ENCODE measurements around the gene SLCO1C1.

SLCO1C1 gene

DNA sequence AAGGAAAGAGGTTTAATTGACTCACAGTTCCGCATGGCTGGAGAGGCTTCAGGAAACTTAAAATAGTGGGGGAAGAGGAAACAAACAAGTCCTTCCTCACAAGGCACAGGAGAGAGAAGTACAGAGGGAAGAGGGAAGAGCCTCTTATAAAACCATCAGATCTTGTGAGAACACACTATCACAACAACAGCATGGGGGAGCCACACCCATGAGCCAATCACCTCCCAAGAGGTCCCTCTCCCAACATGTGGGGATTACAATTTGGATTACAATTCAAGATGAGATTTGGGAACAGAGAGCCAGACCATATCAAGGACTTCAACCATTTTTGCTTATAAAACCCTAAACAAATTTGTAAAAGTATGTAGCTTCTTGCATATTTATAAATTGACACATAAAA is 45.8 kb downstream of the SLCO1C1 start:
- no peaks in the 10 kb centered on the region for H3K27me3 ChIP-seq (ENCODE audit: insufficient read depth, low read length)
- H2AFZ ChIP-seq (ENCODE audit: low read length): no peak overlapping the region
- no peak overlapping the region for H3K27ac ChIP-seq (ENCODE audit: low read depth, low read length, poor library complexity, severe bottlenecking)
- H3K9me2 ChIP-seq (ENCODE audit: low read depth, low read length): no peaks in the 10 kb centered on the region
- no peaks in the 10 kb centered on the region for H3F3A ChIP-seq (ENCODE audit: insufficient read depth, low read length)
- H3K36me3 ChIP-seq (ENCODE audit: insufficient read depth, low read length): no peaks in the 10 kb centered on the region
- no peaks in the 10 kb centered on the region for H3K9me3 ChIP-seq (ENCODE audit: low read length)
- H3K79me2 ChIP-seq (ENCODE audit: insufficient read depth, low read length): no peaks in the 10 kb centered on the region
- no peaks in the 10 kb centered on the region for H3K4me1 ChIP-seq (ENCODE audit: insufficient read depth, low read length, severe bottlenecking)
- H3K9ac ChIP-seq (ENCODE audit: low read length): no peak overlapping the region
- TF ChIP-seq, protein P1, sequence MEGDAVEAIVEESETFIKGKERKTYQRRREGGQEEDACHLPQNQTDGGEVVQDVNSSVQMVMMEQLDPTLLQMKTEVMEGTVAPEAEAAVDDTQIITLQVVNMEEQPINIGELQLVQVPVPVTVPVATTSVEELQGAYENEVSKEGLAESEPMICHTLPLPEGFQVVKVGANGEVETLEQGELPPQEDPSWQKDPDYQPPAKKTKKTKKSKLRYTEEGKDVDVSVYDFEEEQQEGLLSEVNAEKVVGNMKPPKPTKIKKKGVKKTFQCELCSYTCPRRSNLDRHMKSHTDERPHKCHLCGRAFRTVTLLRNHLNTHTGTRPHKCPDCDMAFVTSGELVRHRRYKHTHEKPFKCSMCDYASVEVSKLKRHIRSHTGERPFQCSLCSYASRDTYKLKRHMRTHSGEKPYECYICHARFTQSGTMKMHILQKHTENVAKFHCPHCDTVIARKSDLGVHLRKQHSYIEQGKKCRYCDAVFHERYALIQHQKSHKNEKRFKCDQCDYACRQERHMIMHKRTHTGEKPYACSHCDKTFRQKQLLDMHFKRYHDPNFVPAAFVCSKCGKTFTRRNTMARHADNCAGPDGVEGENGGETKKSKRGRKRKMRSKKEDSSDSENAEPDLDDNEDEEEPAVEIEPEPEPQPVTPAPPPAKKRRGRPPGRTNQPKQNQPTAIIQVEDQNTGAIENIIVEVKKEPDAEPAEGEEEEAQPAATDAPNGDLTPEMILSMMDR (IDR thresholded peaks at IDR 0.05; ENCODE audit: low read length): no peak
- no peak for TF ChIP-seq EZH2 (IDR thresholded peaks at IDR 0.05; ENCODE audit: borderline replicate concordance, low read length)
- no peak overlapping the region for H3K4me3 ChIP-seq (ENCODE audit: low read depth, low read length, poor library complexity, severe bottlenecking)
- no peaks in the 10 kb centered on the region for H4K20me1 ChIP-seq (ENCODE audit: insufficient read depth, low read length)
- no peak overlapping the region for H3K4me2 ChIP-seq (ENCODE audit: low read length)

DNA sequence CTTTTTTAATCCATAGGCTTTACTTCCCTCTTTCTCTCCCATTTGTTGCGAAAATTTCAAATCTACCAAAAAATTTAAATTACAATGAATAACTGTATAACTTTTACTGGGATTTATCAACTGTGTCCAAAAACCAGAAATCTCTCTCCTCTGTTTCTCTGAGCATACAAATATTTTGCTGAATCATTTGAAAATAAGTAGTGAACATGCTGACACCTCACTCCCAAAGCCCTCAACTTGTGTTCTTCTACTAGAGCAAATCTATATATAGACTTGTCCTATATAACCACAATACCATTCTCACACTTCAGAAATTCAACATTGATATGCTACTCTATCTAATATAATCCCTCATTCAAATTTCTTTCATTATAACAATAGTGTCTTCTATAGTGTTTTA is 53.1 kb downstream of the SLCO1C1 start:
- TF ChIP-seq, protein P1 (IDR thresholded peaks at IDR 0.05; ENCODE audit: low read length): no peak
- TF ChIP-seq EZH2 (IDR thresholded peaks at IDR 0.05; ENCODE audit: borderline replicate concordance, low read length): no peak

DNA sequence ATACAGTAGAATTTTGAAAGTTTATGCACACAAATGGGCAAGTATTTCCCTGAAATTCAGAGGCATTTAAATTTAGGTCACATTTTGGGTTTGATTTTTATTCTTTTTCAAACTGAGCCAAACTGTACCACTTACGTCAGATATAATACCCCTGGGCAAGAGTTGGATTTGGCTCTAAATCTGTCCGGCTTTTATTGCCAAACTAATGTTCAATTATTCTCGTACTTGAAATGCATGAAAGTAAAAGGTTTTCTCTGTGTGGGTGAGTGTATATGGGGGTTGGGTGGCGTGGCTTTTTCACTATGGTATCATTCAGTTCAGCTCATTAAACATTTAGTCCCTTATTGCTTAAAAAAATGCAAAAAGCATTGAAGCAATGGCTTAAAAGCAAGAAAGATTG is 55.9 kb downstream of the SLCO1C1 start:
- Histone ChIP-seq H3K36me3 (ENCODE audit: insufficient read depth, low read length) (no peaks in the 10 kb centered on the region), H3K9me3 (ENCODE audit: low read length) (no peaks in the 10 kb centered on the region), H3K9me2 (ENCODE audit: low read depth, low read length) (no peaks in the 10 kb centered on the region), H3K79me2 (ENCODE audit: insufficient read depth, low read length) (no peaks in the 10 kb centered on the region), H3K4me2 (ENCODE audit: low read length) (no peak overlapping the region), H4K20me1 (ENCODE audit: insufficient read depth, low read length) (no peaks in the 10 kb centered on the region), H3K9ac (ENCODE audit: low read length) (no peak overlapping the region), H2AFZ (ENCODE audit: low read length) (no peak overlapping the region), H3K27ac (ENCODE audit: low read depth, low read length, poor library complexity, severe bottlenecking) (no peak overlapping the region), H3K4me3 (ENCODE audit: low read depth, low read length, poor library complexity, severe bottlenecking) (no peak overlapping the region), H3F3A (ENCODE audit: insufficient read depth, low read length) (no peaks in the 10 kb centered on the region), H3K27me3 (ENCODE audit: insufficient read depth, low read length) (no peaks in the 10 kb centered on the region), H3K4me1 (ENCODE audit: insufficient read depth, low read length, severe bottlenecking) (no peaks in the 10 kb centered on the region)
- TF ChIP-seq, protein P1 (IDR thresholded peaks at IDR 0.05; ENCODE audit: low read length): no peak
- no peak for TF ChIP-seq EZH2 (IDR thresholded peaks at IDR 0.05; ENCODE audit: borderline replicate concordance, low read length)

More for the DNA sequence above, 53.1 kb downstream of the SLCO1C1 start:
- Histone ChIP-seq H3K9me3 (ENCODE audit: low read length) (no peaks in the 10 kb centered on the region), H3K36me3 (ENCODE audit: insufficient read depth, low read length) (no peaks in the 10 kb centered on the region), H3F3A (ENCODE audit: insufficient read depth, low read length) (no peaks in the 10 kb centered on the region), H3K27ac (ENCODE audit: low read depth, low read length, poor library complexity, severe bottlenecking) (no peak overlapping the region), H3K4me3 (ENCODE audit: low read depth, low read length, poor library complexity, severe bottlenecking) (no peak overlapping the region), H3K4me2 (ENCODE audit: low read length) (no peak overlapping the region), H3K9me2 (ENCODE audit: low read depth, low read length) (no peaks in the 10 kb centered on the region), H3K9ac (ENCODE audit: low read length) (no peak overlapping the region), H4K20me1 (ENCODE audit: insufficient read depth, low read length) (no peaks in the 10 kb centered on the region), H2AFZ (ENCODE audit: low read length) (no peak overlapping the region), H3K27me3 (ENCODE audit: insufficient read depth, low read length) (no peaks in the 10 kb centered on the region), H3K79me2 (ENCODE audit: insufficient read depth, low read length) (no peaks in the 10 kb centered on the region), H3K4me1 (ENCODE audit: insufficient read depth, low read length, severe bottlenecking) (no peaks in the 10 kb centered on the region)

Data from OCI-LY1 (cell line).